Activated CD8-positive, alpha-beta memory T cell treated with anti-CD3 and anti-CD28 coated beads for 36 hours (primary cell): Measurements from ENCODE around the gene DIP2C. TPM values are rescaled to one million over a fixed set of nuclear protein-coding genes. Genes with fewer than 3 reads are reported as not detected.
"Not testable (repeated sequence)": the region's sequence is repeated elsewhere in the genome, so short reads cannot be mapped to it uniquely, and the experiment has no call there.

Experiments used
- CTCF ChIA-PET: fragments of 350-600 bp; sonication (Branson Sonifier 250); formaldehyde crosslinking; loops from one replicate; lab custom pipeline; 2021; ENCODE audit warnings: antibody characterized with exemption; lab: Charles Lee
- POLR2A ChIA-PET: fragments of 350-600 bp; sonication (Branson Sonifier 250); formaldehyde crosslinking; loops from one replicate; lab custom pipeline; 2021; ENCODE audit warnings: antibody characterized with exemption; lab: Charles Lee
- total RNA-seq, 2 experiments: library from RNA; stranded (reverse); gene quantifications; one replicate each; pipeline ENCODE4 v1.2.3, GENCODE V29; 2021

The DIP2C gene
- total RNA-seq, 2 experiments from 2014 or later: 0.08 TPM

DNA sequence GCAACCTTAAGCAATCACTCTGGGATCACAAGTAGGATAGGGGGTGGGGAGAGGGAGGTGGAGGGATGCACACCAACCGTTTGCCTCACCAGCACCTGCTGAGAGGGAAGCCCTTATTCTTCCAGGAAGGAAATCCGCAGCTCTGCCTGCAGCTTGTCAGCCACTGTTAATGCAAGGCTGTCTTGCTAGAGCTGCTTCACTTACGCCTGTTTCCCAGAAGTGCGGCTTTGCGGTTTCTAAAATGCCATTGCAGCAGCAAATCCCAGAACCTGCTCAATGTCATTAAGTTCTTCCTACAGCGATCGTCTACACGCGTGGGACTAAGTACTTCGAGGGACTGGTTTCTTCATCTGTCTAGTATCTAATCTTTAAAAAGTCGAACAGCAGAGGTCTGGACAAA is 363.1 kb downstream of the DIP2C start:
- ChIA-PET CTCF (no interaction called here), POLR2A (no interaction called here)

DNA sequence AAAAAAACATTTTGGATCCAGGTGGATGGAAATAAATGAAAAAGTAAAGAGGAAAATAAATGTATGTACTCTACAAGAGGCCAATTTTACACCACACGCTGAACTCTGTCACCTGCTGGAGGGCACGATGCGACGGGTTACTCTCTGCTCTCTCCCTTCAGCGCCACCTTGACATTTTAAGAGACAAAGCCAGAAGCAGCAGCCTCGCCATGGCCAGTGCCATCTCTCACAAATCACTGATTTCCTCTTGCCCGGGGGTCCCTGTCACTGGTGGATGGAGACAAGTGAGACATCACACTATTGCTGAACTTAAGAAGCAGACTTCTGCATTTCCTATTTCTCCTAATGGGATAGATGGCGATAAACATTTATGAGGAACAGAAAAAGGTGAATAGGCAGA is 364.2 kb downstream of the DIP2C start:
- CTCF ChIA-PET: no interaction called here
- POLR2A ChIA-PET: interaction anchor here (0.8 kb wide), 1 partner anchor 196 kb away, joined by 3 read pairs; no protein-coding TSS in a partner anchor

- CTCF ChIA-PET: interaction anchor here (1.5 kb wide), 1 partner anchor 9 kb away, joined by 5 read pairs; no protein-coding TSS in a partner anchor
Measured at GRCh38 chr10:324593-324992, 364.9 kb downstream of the DIP2C start.

GRCh38 chr10:323651-324293 is 365.7 kb downstream of the DIP2C start:
- ChIA-PET CTCF (interaction anchor here (1.5 kb wide), 1 partner anchor 10 kb away, joined by 5 read pairs; no protein-coding TSS in a partner anchor), POLR2A (no interaction called here)

More at GRCh38 chr10:324593-324992, 364.9 kb downstream of the DIP2C start:
- POLR2A ChIA-PET: no interaction called here

- POLR2A ChIA-PET, CTCF ChIA-PET: not testable (repeated sequence)
Measured at GRCh38 chr10:323046-323445, 366.4 kb downstream of the DIP2C start.

DNA sequence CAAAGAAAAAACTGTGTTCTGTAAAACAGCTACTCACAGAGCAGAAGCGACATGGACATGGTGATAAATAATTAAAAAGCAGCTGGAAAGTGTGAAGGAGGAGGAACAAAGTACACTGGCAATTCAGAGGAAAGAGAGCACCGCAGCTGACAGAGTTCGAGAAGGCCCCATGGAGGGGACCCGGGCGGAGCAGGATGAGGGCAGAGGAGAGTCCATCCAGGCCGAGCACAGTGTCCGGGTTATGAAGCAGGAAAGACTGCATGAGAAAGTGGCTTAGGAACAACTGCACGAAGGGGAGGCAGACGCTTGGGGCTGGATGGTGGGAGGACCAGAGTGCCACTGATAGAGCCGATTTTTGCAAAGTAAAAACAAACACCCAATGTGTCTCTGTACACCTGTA is 368.7 kb downstream of the DIP2C start:
- CTCF ChIA-PET: no interaction called here
- POLR2A ChIA-PET: no interaction called here

- POLR2A ChIA-PET: interaction anchor here (1.1 kb wide), 1 partner anchor 11 kb away, joined by 3 read pairs; no protein-coding TSS in a partner anchor
- CTCF ChIA-PET: no interaction called here
Measured at GRCh38 chr10:317926-318325, 371.5 kb downstream of the DIP2C start.

GRCh38 chr10:317271-317769 is 372.1 kb downstream of the DIP2C start:
- CTCF ChIA-PET: no interaction called here
- POLR2A ChIA-PET: interaction anchor here (1.1 kb wide), 1 partner anchor 12 kb away, joined by 3 read pairs; no protein-coding TSS in a partner anchor

GRCh38 chr10:316390-316789 is 373.1 kb downstream of the DIP2C start:
- ChIA-PET POLR2A (no interaction called here), CTCF (no interaction called here)

- CTCF ChIA-PET: no interaction called here
- POLR2A ChIA-PET: no interaction called here
Measured at GRCh38 chr10:314871-315270, 374.6 kb downstream of the DIP2C start.

GRCh38 chr10:314381-314780 is 375.1 kb downstream of the DIP2C start:
- POLR2A ChIA-PET: no interaction called here
- CTCF ChIA-PET: no interaction called here

DNA sequence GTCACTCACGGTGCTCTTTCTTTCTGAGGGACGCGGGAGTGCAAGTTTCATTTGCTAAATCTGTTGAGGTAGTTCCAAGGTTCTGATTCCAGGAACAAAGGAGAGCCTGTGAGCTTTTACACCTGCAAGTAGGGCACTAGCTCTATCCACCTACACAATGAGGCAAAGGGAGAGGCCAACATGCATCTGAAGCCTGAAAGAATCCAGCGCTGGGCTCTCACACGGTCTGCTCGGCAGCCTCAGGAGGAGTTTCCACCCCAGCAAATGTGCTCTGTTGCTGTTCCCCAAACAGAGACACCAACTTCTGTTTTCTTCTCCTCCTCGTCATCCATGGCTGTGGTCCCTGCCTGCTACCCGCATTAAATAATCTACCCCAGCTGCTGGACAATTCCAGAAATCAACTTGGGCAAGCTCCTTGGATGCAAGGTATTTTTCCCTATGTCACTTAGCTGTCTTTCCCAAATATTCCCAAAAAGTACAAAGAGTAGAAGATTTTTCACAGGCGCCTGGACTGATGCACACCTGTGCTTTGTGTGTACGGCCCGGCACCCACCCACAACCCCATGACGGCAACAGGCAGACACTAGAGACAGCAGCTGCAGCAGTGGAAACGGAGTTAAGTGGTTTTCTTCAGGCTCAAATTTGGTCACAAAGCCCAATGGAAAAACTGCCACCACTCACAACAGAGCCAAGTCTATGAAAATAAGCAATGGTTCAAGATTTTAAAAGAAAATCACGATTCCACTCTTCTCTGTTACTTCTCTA is 377.4 kb downstream of the DIP2C start:
- ChIA-PET POLR2A (no interaction called here), CTCF (no interaction called here)

DNA sequence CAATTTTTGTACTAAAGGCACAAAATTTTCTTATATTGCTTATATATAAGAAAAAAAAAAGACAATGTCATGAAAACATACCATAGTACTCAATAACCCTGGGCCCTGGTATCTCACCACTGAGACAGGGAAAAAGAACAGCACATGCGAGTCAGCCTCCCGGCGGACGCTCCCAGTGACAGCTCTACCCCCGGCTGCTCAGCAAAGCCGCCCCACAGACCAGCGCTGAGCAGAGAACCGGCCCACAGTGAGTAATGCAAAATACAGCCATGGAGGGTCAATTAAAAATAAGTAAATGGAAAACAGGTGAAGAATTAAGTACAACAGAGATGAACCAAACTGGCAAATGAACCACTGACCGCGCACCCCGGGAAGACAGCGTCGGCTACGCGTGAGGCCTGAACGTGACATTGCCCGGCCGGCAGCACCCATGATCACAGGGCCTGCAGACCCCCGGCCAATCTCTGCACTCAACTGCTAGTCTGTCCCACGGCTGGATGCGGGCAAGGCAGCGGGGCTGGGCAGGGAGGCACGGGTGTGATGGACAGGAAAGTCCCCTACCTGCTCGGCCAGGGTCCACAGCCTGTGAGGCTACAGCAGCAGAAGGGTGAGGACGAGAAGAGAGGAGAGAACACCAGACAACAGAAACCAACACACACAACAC is 378.4 kb downstream of the DIP2C start:
- CTCF ChIA-PET: no interaction called here
- POLR2A ChIA-PET: no interaction called here

GRCh38 chr10:310371-310770 is 379.1 kb downstream of the DIP2C start:
- CTCF ChIA-PET: no interaction called here
- POLR2A ChIA-PET: no interaction called here

GRCh38 chr10:308572-309085 is 380.8 kb downstream of the DIP2C start:
- ChIA-PET CTCF (no interaction called here), POLR2A (no interaction called here)

DNA sequence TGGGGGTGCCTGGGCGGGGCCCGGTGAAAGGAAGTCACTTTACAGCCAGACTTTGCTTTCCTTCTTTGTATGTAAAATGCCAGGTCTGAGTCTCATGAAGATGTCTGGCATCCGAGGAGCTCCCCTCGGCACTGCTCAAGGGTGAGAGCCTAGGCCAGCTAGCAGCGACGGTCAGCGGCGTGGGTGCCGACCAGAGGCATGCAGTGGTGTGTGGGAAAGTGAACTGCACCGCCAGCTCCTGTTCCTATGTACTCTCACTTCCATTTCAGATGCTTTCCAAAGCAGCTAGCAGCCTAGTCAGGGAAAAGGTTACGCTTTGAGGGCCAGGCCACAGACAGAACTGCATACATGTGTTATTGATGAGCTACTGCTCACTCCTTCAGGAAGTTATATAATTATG is 381.4 kb downstream of the DIP2C start:
- ChIA-PET CTCF (interaction anchor here (0.5 kb wide), 1 partner anchor 85 kb away, joined by 3 read pairs; no protein-coding TSS in a partner anchor), POLR2A (no interaction called here)

DNA sequence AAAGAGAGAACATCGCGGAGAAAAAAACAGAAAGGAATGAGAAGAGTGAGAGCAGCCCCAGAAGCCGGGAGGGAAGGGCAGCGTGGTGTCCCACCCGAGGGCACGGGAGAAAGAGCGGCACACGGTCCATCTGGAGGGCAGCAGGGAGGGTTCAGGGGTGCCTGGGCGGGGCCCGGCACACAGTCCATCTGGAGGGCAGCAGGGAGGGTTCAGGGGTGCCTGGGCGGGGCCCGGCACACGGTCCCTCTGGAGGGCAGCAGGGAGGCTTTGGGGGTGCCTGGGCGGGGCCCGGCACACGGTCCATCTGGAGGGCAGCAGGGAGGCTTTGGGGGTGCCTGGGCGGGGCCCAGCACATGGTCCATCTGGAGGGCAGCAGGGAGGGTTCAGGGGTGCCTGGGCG is 381.8 kb downstream of the DIP2C start:
- POLR2A ChIA-PET: no interaction called here
- CTCF ChIA-PET: interaction anchor here (0.5 kb wide), 1 partner anchor 84 kb away, joined by 3 read pairs; no protein-coding TSS in a partner anchor

- POLR2A ChIA-PET: no interaction called here
- CTCF ChIA-PET: no interaction called here
Measured at GRCh38 chr10:306675-307185, 382.7 kb downstream of the DIP2C start.

- ChIA-PET CTCF (no interaction called here), POLR2A (no interaction called here)
Measured at GRCh38 chr10:306007-306674, 383.3 kb downstream of the DIP2C start.
